GM19035 (cell line): ENCODE data around the gene TNIP2.

Experiments used
- ATAC-seq: cut with Tn5 transposase; IDR thresholded peaks from one replicate; pipeline ENCODE4 v1.9.1; 2021; ENCODE audit not compliant: unreplicated experiment

Gene TNIP2

DNA sequence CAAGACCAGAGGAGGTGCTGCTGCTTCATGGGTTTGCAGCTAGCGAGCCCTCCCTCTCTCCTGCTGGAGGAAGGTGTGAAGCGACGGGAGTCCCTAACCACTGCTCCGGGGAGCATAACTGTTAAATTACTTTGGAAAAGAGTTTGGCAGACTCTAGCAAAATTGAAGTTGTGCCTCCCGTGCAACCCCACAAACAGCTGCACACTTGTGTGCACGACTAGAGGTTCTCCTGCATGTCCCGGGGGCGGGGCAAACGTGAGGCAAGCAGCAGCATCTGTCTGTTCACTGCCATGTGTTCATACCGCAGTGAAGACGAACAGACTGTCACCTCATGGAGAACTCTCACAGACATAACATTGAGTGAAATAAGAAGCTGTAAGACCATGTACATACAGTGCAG lies 34.5 kb downstream of the TNIP2 start:
- ATAC-seq: no peak

GRCh38 chr4:2716236-2716635 lies 39.9 kb downstream of the TNIP2 start:
- ATAC-seq: no peak

DNA sequence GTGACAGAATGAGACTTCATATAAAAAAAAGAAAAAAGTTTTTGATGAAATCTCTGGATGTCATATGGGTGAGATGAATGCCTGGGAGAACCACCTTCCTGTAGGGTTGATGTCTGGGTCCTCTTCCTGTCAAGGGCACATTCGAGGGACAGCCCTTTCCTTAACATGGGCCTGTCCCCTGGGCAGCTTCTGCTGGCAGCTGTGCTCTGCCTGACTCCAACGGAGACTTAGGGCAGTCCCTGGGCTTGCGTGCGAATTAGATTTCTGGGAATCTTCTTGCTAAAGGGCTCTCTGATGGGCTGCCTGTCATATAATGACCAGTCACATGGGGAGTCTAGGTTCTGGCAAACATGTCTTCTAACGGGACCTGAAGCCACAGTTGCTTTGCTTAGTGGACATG lies 40.7 kb downstream of the TNIP2 start:
- ATAC-seq: no peak

DNA sequence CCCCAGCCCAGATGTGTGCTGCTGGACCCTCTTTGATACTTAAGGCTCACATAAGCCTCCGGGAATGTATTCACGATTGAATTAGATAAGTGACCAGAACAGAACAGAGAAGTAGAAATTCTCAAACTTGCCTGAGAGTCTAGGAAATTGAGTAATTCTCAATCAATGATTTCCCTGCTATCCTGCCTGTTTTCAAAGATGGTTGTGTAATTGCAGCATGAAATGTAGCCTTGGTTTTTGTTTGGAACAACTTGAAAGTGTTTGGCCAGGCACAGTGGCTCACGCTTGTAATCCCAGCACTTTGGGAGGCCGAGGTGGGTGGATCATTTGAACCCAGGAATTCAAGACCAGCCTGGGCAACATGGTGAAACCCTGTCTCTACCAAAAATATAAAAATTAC lies 41.2 kb downstream of the TNIP2 start:
- no peak for ATAC-seq

- no peak for ATAC-seq
These were observed 41.9 kb downstream of the TNIP2 start for GRCh38 chr4:2714061-2714770.

GRCh38 chr4:2713337-2713736 lies 42.8 kb downstream of the TNIP2 start:
- no peak for ATAC-seq

GRCh38 chr4:2712261-2712842 lies 43.8 kb downstream of the TNIP2 start:
- no peak for ATAC-seq

- no peak for ATAC-seq
These were observed 53.4 kb downstream of the TNIP2 start for GRCh38 chr4:2702770-2703169.

DNA sequence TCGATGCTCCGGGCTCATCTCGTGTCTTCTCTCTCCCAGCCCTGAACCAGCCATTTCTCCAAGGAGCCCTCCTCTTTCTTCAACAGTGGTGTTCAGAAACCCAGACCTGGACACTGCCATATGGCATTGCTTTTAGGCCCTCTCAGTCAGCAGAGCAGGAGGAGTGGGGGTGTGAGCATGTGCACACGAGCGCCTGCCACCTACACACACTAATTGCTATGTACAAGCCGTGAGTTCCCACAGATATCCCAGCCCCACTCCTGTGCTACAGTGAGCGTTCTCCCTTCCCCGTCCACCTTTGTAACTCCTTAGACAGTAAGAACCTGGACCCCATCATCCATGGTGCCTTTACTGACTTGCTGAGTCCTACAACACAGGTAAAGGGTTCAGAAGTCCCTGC lies 53.8 kb downstream of the TNIP2 start:
- ATAC-seq: no peak

- no peak for ATAC-seq
These were observed 56.1 kb downstream of the TNIP2 start for GRCh38 chr4:2700031-2700430.

DNA sequence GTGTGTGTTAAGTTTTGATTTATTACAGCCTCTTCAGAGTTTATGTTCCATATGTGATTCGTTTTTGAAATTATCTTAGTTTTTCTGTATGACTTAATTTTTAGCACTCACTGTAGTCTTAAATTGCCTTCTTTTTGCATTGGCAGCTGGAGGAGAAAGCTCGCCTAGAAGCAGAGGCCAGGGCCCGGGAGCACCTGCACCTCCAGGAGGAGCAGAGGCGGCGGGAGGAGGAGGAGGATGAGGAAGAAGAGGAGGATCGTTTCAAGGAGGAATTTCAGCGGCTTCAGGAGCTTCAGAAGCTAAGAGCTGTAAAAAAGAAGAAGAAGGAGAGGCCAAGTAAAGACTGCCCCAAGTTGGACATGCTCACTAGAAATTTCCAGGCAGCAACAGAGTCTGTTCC lies 56.6 kb downstream of the TNIP2 start:
- ATAC-seq: no peak

DNA sequence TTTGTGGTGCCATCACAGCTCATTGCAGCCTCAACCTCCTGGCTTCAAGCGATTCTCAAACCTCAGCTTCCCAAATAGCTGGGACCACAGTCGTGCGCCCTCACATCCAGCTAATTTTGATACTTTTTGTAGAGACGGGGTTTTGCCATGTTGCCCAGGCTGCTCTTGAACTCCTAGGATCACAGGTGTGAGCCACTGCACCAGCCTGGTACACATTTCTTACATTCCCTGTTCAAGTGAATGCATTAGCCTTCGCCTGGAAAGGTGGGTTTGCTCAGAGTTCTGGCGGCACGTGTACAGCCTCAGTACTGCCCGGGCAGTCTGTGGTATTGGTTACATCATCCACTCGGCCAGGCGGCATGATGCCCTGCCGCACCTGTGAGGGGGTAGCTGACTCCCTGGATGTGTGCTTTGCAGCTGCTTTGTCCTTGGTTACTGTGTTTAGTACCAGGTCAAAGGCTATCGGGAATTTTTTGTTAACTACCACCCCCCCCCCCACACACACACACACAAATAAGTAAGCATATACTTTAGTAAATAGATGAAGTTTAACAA lies 57.1 kb downstream of the TNIP2 start:
- no peak for ATAC-seq

- no peak for ATAC-seq
These were observed 57.6 kb downstream of the TNIP2 start for GRCh38 chr4:2698504-2698903.

DNA sequence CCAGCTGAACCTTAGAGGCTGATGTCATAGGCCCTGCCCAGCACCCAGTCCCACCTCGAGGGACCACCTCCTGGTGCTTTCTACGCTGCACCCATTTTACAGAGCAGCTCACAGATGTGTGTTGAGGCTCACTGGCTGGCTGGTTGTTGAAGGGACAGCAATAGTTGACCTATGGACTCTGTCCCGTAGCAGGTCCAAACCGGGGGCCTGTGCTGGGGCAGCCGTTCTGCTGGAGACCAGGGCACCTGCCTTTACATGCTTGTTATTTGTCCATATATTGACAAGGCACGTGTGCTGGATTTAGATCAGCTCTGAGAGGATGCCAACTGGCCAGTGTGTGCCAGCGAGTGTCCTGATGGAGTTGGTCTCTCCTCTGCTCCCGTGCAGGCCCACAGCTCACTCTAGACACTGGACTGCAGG lies 58.1 kb downstream of the TNIP2 start:
- no peak for ATAC-seq

- ATAC-seq: peak; percentile 92
These were observed 59.7 kb downstream of the TNIP2 start for GRCh38 chr4:2696423-2696822.

GRCh38 chr4:2695346-2696060 lies 60.6 kb downstream of the TNIP2 start:
- no peak for ATAC-seq

- no peak for ATAC-seq
These were observed 61.4 kb downstream of the TNIP2 start for GRCh38 chr4:2694691-2695090.

DNA sequence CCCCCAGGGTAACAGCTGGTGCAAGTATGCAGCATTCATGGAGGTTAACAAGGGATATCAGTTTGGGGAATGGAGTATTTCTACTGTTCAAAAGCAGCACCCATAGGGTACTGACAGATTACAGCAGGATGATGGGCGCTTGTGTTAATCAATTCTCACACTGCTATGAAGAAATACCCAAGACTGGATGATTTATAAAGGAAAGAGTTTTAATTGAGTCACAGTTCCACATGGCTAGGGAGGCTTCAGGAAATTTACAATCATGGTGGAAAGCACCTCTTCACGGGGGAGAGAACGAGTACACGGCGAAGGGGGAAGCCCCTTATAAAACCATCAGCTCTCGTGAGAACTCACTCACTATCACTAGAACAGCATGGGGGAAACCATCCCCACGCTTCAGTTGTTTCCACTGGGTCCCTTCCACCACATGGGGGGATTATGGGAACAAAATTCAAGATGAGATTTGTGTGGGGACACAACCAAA lies 64.1 kb downstream of the TNIP2 start:
- no peak for ATAC-seq
